ENCODE data around the gene PTMA.
A peak's percentile ranks its signal among the peaks of the same experiment; 100 is the strongest.
"Not testable (repeated sequence)": the region's sequence is repeated elsewhere in the genome, so short reads cannot be mapped to it uniquely, and the experiment has no call there.

PTMA gene

GRCh38 chr2:231716666-231717280 is 8.4 kb downstream of the PTMA start:
- DNase-seq (ENCODE audit: low read depth), result no peak

- peak; percentile 68 for DNase-seq (ENCODE audit: low read depth)
Observed at GRCh38 chr2:231717281-231718171, 9.2 kb downstream of the PTMA start.

- DNase-seq (ENCODE audit: low read depth), result no peak
Observed at GRCh38 chr2:231718799-231719198, 10.5 kb downstream of the PTMA start.

- DNase-seq (ENCODE audit: low read depth), result no peak
Observed at GRCh38 chr2:231720292-231720986, 12.1 kb downstream of the PTMA start.

- no peak for DNase-seq (ENCODE audit: low read depth)
Observed at GRCh38 chr2:231720987-231721966, 13.0 kb downstream of the PTMA start.

- no peak for DNase-seq (ENCODE audit: low read depth)
Observed at GRCh38 chr2:231722721-231723307, 14.5 kb downstream of the PTMA start.

- no peak for DNase-seq (ENCODE audit: low read depth)
Observed at GRCh38 chr2:231725476-231725875, 17.2 kb downstream of the PTMA start.

- DNase-seq (ENCODE audit: low read depth), result no peak
Observed at GRCh38 chr2:231726276-231726675, 18.0 kb downstream of the PTMA start.

- DNase-seq (ENCODE audit: low read depth), result no peak
Observed at GRCh38 chr2:231727621-231728020, 19.3 kb downstream of the PTMA start.

- DNase-seq (ENCODE audit: low read depth), result no peak
Observed at GRCh38 chr2:231732604-231733003, 24.3 kb downstream of the PTMA start.

- DNase-seq (ENCODE audit: low read depth), result no peak
Observed at GRCh38 chr2:231737761-231738160, 29.4 kb downstream of the PTMA start.

GRCh38 chr2:231743376-231744116 is 35.2 kb downstream of the PTMA start:
- no peak for DNase-seq (ENCODE audit: low read depth)

- DNase-seq (ENCODE audit: low read depth), result no peak
Observed at GRCh38 chr2:231745303-231746038, 37.1 kb downstream of the PTMA start.

- not testable (repeated sequence) for DNase-seq (ENCODE audit: low read depth)
Observed at GRCh38 chr2:231748153-231748896, 40.0 kb downstream of the PTMA start.

GRCh38 chr2:231749016-231749415 is 40.7 kb downstream of the PTMA start:
- not testable (repeated sequence) for DNase-seq (ENCODE audit: low read depth)

- DNase-seq (ENCODE audit: low read depth), result no peak
Observed at GRCh38 chr2:231751042-231751815, 42.9 kb downstream of the PTMA start.

- no peak for DNase-seq (ENCODE audit: low read depth)
Observed at GRCh38 chr2:231752061-231752460, 43.7 kb downstream of the PTMA start.

- no peak for DNase-seq (ENCODE audit: low read depth)
Observed at GRCh38 chr2:231761735-231762134, 53.4 kb downstream of the PTMA start.
